GM19240 (cell line): Measurements from ENCODE around the gene PITRM1.

Experiments used
- DNase-seq: peaks from one replicate; pipeline ENCODE4 v3.0.0; 2011; ENCODE audit warnings: low spot score; ENCODE audit not compliant: insufficient read length

The PITRM1 gene

DNA sequence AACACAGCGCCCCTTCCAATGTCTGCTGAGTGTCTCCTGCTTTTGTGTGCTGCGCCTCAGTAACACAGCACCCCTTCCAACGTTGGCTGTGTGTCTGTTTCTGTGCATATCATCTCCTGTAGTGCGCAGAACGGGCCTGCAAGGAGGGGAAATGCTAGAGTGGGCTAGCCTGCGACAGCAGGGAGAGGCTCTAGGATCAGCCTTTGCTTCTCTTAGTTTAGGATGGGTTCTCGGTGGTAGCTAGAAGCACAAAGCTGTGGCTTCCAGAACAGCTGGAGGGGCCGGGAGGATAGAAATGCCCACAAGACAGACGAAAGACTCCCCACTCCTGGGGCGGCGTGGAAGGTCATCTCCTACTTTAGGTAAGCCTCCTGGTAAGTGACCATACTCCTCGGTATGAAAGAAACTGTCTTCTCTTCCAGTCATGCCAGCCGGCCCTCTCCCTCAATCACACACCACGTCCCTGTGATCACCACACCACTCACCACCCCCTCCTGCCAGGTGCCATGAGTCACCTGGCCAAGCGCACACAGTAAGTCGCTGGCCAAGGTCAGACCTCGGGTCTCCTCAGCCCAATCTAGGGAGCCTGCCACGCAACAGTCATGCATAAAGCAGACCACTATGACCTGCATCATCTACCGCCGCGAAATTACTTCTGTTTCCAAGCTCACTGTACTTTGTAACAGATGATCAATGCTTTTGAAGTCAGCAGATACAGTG lies 4.8 kb downstream of the PITRM1 start:
- no peak for DNase-seq

DNA sequence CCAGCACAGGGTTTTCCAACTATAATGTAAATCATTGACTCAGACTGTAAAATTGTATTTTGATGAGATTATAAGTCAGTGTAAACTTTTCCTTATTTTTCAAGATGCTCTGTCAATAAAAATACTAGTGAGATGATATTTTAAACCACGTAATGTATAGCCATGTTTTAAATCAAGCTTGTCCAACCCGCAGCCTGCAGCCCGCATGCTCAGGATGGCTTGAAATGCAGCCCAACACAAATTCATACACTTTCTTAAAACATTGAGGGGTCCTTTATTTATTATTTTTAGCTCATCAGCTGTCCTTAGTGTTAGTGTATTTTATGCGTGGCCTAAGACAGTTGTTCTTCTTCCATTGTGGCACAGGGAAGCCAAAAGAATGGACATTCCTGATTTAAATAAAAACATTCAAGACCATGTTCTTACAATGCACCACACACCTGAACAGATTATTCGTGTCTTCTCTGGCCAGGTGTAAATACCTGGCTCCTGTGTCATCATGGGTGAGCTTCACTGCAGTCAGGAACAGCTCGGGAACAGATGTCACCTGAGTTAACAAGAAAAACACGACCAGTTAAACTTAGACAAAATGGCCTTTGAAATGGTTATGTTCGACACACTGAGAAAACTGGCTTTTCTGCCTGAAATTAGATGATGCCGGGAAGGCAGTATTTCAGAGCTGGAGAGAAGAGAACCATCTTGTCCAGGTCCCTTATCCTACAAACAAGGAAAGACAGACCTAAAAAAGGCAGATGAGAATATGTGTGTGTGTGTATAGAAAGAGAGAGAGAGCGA lies 5.9 kb downstream of the PITRM1 start:
- no peak for DNase-seq

DNA sequence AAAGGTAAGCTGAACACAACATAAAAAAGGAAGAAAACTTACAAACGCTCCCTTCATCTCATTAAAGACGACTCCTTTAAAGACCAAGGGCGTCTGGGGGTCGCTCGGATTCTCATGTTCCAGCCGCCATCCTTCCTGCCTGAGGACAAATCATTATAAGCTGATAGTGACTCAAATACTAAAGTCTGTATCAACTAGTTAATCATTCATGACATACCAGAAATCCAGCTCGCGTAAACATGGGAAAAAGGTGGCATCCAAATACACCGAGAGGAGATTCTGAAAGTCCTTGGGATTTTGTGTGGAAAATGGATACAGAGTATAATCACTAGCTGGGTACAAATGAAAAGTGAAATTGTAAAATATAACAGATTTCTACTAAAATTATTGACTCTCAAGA lies 7.4 kb downstream of the PITRM1 start:
- DNase-seq, result no peak

DNA sequence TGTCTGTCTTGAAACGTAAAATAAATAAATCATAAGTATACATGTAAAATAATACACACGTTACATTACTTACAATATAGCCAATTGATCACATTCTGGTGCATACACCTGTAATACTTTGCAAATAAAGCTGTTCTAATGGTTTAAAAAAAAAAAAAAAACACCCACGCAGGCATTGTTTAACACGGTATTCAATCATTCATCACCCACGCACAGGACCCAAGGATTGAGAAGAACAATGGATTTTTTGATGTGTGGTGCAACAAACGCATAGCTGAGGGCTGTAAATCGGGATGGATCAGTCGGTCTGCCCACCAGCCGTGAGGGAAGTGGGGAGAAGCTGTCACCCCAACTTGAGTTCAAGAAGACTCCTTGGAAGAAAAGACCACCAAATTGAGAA lies 8.7 kb downstream of the PITRM1 start:
- no peak for DNase-seq

DNA sequence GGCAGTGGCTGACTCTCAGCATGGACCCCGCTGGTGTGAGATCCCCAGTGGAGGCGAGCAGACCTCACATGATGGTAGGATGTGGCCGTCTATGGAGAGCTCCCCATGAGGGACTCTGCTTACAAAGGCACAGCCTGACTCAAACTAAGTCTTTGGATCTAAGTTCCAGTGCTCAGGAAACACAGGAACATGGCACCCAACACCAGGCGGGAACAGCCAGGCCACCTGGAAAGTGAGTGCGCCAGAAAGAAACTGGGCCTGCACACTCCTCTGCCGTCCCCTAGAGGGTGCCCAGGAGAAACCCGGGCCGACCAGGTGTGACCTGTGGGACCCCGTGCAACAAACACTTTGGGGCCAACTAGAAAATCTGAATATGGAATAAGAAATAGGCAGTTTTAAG lies 10.0 kb downstream of the PITRM1 start:
- no peak for DNase-seq

DNA sequence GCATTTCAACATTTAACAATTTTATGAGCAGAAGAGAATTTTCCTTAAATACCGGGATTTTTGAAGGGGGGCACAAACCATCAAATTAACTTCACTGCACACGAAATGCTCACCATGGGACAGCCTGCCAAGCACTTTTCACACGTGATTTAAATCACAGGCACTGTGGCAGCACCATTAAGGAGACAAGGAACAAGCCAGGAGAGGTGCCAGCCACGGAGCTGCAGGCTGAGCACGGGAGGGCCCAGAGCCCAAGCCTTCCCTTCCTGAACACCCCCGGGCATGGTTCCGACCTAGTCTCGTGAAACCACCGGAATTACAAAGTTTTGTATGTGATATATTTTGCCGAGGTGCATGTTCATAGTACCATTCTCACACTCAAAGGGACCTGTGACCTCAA lies 13.4 kb downstream of the PITRM1 start:
- no peak for DNase-seq

DNA sequence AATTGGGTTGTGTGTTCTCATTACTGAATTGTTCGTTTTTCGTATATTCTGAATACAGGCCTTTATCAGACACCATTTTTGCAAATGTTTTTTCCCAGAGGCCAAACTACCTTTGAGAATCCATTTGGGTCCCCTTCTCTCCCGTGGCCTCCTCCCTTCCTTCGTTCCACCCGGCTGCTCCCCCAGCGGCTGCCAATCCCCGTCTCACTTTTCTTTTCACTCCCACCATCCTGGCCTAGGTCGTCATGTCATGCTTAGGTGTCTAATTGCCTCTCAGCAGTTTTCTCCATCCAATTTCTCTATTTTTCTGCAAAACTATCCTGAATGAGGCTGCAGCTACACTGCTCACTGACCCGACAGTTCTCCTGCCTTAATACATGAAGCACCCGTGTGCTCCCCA lies 17.9 kb downstream of the PITRM1 start:
- no peak for DNase-seq

DNA sequence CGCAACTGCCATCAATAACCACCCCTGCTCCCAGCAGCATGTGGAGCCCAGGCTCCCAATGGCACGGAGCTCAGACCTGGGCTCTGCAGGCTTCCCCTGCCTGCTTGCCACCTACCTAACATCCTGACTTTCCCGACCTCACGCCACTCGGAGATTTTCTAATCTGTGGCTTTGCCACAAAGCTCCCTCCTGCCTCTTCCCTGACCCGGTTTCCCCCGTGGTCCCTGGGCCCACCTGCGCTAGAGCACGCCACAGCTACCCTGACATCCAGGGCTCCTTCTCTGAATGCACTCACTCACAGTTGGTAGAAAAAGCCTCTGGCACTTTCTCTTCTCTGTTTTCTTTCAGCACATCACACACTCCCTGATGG lies 20.0 kb downstream of the PITRM1 start:
- DNase-seq, result no peak

DNA sequence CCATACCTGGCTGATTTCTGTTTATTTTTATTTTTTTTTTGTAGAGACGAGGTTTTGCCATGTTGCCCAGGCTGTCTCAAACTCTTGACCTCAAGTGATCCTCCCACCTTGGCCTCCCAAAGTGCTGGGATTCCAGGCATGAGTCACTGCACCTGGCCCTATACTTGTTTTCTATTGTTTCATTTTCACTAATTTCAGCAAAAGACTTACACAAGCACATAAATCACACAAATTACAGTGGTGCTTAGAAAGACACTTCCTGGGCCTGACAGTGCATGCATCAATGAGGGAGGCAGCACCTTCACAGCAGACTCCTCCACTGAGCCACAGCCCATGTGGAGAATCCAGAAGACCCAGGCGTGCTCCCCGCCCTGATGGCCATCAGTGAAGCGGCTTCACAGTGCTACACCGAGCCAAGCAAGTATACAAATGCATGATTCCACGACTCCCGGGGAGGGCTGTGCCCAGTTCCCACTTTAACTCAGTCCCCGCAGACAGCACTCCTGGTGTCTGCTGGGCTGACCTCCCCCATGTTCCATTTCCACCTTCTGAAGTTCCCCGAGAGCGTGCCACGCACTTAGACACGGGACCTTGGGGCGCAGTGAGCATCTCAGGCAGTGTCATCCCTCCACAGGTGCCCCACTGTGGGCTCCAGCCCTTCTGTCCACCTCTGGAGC lies 20.6 kb downstream of the PITRM1 start:
- no peak for DNase-seq

DNA sequence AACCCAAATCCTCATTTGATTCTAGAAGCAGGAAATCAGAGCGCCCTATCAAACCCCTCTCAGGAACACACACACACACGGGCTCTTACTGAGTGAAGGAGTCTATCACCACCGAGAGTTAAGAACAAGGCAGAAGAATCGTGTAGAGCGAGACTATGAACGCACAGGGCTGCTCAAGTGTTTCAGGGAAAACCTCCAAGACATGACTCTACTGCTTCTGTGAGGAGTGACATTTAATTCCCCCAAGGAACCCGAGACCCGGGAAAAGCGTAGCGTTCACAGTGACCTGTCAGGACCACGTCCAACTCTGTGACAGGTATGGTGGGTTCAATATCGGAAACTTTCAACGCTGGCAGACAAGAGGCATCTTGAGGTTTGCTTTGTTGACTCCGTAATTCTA lies 21.6 kb downstream of the PITRM1 start:
- no peak for DNase-seq

DNA sequence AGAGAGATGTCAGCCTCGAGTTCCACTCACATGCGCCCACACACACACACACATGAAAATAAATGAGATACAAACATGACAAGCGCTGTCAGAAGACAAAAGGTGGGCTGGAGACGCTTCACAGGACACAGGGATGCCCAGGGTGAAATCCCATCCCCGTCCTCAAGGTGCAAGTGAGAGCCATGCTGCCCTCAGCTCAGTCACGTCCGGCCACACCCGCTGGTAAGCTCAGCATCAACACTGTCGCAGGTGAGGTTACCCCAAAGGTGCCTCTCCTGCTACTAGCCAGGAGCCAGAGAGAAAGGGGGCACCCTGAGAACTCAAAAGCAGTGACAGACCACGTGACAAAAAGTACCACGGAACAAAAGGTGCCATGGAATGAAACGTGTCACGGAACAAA lies 22.2 kb downstream of the PITRM1 start:
- DNase-seq, result no peak

DNA sequence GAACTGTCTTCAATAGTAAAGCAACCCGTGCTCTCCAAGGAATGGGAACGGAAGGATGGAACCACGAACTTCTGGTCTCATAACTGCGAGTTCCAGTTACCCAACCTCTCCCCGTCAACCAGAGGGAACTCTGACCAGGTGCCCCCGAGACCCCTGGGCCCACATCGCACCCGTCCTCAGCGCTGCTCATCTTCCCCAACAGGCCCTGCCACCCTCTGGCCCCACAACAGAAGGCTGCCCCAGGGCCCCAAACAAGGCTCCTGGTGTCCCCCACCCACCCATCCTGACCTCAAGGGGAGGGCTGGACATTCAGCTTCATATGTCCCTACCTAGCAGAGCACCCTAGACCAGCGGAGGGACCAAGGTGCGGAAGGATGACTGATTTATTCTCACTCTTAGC lies 22.7 kb downstream of the PITRM1 start:
- no peak for DNase-seq

DNA sequence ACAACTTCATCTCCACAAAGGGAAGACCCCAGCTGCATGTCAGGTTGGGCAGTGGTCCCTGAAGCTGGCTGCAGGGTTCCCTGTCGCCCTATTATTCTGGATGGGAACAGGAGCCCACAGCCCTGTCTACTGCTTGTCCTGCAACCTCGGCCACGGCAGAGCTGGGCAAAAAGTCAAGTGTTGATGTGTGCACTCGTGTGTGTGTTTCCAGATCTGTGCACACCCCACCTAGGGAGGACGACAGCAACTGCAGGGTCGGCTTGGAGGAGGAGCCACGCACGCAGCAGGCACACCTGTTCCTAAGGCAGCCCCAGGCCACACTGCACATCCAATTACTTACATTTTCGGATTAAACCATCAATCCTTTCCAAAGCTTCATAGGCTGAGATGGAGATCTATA lies 23.6 kb downstream of the PITRM1 start:
- DNase-seq, result no peak

DNA sequence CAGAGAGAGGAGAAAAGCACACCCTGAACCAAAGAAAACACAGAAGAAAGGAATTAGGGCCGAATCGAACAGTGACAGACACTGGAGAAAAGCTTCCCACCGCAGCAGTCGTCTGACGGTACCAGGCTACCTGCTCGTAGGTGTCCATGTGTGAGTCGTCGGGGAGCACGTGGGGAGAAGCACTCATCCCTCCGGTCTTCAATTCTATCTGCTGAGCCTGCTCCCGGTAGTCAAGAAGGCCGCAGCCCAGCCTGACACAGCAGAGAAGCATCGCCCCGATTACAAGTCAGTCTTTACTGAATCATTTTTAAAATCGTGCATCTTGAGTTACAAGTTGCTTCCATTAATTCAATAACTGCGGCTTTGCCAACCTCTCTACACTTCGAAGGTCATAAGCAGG lies 24.5 kb downstream of the PITRM1 start:
- no peak for DNase-seq

DNA sequence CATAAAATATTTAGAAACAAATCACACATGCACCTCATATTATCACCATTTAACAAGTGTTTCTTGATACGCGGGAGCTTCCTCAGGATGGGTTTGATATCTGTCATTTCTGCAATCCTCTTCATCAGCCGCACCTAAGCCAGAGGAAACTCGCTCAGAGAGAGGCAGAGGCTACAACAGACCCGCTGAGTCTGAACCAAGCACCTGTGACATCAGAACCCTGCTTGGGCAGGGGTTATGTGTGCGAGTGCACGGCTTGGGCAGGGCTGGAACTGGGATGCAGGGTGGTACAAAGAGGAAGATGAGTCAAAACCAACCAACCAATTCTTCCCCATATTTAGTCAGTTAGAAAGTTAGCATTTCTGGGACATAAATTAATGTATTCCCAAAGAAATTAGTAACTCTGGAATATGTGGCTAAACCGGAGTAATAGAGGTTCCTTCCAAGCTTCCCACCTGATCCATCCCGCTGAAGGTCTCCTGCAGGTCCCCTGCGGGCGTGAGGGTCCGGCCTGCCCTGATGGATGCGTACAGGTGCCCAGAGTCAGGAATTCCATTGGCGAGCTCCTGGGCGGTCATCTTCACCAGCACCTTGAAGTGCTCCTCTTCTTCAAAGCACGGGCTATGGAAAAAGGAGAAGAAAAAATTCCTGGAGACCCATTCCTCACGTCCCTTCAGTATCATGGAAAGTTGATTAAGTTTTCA lies 25.3 kb downstream of the PITRM1 start:
- no peak for DNase-seq

DNA sequence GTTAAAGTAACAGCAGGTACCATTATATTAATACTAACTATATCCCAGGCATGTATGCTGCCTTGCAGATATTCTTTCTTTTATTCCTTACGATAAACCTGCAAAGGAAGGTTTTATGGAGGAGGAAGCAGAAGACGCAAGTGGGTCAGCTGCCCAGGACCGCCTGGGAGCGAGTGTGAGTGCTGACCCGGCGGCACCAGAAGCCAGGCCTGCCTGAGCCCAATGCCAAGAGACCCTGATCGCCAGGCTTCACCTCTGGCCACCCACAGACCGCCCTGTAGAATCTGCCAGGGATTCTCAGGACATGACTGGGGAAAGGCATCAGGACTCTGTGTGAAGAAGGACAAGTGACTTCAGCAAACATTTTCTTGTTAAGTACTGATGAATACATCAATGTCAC lies 26.3 kb downstream of the PITRM1 start:
- DNase-seq, result no peak

DNA sequence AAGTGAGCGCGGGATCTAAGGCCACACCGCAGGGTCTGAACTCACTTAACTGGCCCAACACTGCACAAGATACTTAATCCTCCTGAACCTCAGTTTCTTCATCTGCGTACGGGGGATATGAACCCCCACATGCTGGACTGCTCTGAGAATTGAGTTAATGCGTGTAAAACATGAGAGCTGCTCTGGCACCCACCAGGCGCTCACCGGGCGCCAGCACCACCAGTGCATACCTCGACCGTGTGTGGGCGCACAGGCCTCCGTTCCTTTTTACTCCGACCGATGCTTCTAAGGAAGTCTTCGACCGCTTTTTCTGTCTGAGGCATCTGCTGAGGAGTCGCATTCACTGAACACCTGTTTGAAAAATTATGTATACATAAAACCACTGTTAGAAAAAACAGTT lies 27.2 kb downstream of the PITRM1 start:
- DNase-seq, result no peak

DNA sequence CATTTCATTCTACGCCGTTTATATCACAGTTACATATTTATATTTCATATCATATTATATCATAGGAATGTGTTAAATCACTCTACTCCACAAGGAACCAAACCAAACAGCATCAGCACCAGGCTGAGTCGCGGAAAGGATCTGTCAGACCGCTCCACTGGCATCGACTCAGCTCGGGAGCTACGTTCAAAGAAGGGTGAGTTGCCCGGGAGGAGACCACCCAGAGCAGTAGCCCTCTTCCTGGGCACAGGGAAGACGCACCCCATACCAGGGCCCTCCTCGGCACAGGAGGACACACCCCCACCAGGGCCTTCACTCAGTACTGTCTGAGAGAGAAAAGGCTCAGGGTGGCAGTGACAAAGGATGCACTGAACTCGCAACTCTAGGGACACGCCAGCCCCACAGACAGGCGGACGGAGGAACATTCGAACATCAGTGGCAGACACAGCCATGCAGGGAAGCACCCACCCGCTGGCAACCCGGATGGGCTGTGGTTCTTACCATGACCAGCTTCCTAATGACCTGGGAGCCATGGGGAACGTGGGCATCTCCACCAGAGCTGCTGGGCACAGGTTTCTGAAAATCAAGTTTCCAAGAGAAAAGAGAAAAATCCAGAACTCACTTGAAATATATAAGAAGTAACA lies 28.7 kb downstream of the PITRM1 start:
- DNase-seq, result no peak

DNA sequence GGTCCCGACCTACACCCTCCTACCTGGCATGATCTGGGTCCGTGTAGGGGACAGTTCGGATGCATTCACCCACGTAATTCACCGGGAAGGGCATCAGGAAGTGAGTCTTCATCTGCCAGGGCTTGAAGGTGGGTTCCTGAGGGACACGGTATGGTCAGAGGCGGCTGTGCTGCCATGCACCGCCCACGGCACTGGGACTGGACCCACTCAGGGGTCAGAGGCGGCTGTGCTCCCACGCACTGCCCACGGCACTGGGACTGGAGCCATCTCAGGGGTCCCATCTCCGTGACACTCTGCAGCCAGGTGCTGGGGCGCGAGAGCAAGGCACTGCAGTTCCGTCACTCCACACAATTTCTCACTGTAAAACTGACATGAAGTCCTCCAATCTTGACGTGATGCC lies 29.2 kb downstream of the PITRM1 start:
- DNase-seq, result no peak

DNA sequence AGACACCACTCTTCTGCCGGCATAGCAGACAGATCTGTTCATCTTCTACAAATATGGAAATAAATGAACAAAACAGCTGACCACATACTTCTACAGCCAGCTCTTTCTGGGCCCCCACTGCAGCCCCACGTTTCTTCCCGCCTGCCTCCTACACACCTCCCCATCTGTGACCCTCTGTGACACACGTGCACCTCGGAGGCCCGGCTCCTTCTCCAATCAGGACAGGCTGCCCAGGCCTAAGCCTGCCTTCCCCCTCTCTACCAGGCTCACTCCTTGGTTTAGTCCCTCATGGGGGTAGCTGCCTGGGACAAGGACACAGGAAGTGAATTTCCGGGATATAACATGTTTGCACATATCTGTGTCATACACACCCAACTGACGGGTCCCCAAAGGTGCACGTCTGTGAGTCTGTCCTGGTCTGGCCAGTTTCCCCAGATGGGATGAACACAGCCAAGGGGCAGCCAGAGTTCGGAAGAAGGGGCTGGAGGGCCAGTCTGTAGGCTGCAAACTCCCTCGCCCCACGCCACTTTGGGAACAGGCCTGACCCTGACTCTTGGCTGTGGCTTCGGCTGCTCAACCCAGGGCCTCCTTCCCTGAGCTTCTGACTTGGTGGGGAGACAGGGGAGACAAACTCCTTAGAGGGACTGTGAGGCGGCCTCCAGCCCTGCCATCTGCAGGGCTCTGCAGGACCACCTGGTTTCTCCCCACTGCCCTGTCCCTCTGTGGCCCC lies 30.3 kb downstream of the PITRM1 start:
- DNase-seq, result no peak
